Endothelial cell (in vitro differentiated cells): ENCODE results near the gene NPTN. TPM values are rescaled to one million over a fixed set of nuclear protein-coding genes. Genes with fewer than 3 reads are reported as not detected.

Experiments
- DNase-seq: peaks from one replicate; pipeline ENCODE4 v3.0.0; 2021; ENCODE audit warnings: low spot score
- H3K27ac Mint-ChIP-seq: one replicate; pipeline ENCODE4 v1.8.0; 2021; ENCODE audit warnings: mixed read lengths, inconsistent platforms; ENCODE audit not compliant: unreplicated experiment
- H3K27me3 Mint-ChIP-seq: one replicate; pipeline ENCODE4 v1.8.0; 2021; ENCODE audit warnings: mild to moderate bottlenecking, moderate library complexity, mixed read lengths, inconsistent platforms; ENCODE audit not compliant: unreplicated experiment
- H3K36me3 Mint-ChIP-seq: one replicate; pipeline ENCODE4 v1.8.0; 2021; ENCODE audit warnings: mild to moderate bottlenecking, low read depth, mixed read lengths, inconsistent platforms; ENCODE audit not compliant: unreplicated experiment
- H3K4me1 Mint-ChIP-seq: one replicate; pipeline ENCODE4 v1.8.0; 2021; ENCODE audit warnings: mild to moderate bottlenecking, mixed read lengths, inconsistent platforms; ENCODE audit not compliant: unreplicated experiment
- H3K4me3 Mint-ChIP-seq: one replicate; pipeline ENCODE4 v1.8.0; 2021; ENCODE audit warnings: mild to moderate bottlenecking, mixed read lengths, inconsistent platforms; ENCODE audit not compliant: unreplicated experiment
- H3K9me3 Mint-ChIP-seq: one replicate; pipeline ENCODE4 v1.8.0; 2021; ENCODE audit warnings: mixed read lengths, inconsistent platforms; ENCODE audit not compliant: unreplicated experiment
- total RNA-seq: library from RNA; stranded (reverse); fragmentation: NEBNext Ultra II Directional; extraction: Animal tissue kit (Norgen Biotek cat#: 25700); gene quantifications from one replicate; pipeline ENCODE4 v1.2.1, GENCODE V29; 2021; ENCODE audit not compliant: unreplicated experiment
- TF ChIP-seq, protein P1 (sequence below): fragments of 200-600 bp; sonication (generic); IDR thresholded peaks from one replicate; pipeline ENCODE4 v1.5.0; 2021; ENCODE audit warnings: antibody characterized with exemption; ENCODE audit not compliant: unreplicated experiment

Gene NPTN
- total RNA-seq, 1 donor from 2014 or later: 223 TPM

DNA sequence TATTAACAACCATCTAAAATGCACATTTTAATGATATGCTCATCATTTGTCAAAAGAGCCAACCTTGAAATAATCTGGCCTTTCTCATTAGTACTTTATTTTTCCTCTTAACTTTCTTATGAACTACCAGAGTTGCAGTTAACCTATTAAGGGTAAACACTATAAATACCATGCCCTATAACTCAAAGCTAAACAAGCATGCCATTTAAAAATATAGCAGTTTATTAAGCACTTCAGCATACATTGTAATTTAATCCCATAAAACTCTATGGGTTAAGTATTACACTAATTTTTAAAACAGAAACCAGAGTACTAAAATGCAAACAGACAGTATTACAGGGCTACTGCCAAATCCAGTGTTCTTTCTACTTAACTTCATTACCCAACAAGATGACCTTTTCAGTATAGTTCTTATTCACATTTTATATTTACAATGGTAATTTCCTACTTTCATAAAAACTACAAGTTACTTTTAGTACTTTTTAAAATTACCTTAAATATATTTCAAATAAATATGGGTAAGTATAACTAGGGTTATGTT, 11.8 kb downstream of the NPTN start:
- Mint-ChIP-seq H3K27me3 (peaks cover 1% of the 10 kb centered on the region), H3K36me3 (no peaks in the 10 kb centered on the region), H3K4me1 (peaks cover 44% of the 10 kb centered on the region), H3K4me3 (no peak overlapping the region), H3K27ac (peak overlapping the region; percentile 2), H3K9me3 (no peaks in the 10 kb centered on the region)
- DNase-seq: no peak
- TF ChIP-seq, protein P1, sequence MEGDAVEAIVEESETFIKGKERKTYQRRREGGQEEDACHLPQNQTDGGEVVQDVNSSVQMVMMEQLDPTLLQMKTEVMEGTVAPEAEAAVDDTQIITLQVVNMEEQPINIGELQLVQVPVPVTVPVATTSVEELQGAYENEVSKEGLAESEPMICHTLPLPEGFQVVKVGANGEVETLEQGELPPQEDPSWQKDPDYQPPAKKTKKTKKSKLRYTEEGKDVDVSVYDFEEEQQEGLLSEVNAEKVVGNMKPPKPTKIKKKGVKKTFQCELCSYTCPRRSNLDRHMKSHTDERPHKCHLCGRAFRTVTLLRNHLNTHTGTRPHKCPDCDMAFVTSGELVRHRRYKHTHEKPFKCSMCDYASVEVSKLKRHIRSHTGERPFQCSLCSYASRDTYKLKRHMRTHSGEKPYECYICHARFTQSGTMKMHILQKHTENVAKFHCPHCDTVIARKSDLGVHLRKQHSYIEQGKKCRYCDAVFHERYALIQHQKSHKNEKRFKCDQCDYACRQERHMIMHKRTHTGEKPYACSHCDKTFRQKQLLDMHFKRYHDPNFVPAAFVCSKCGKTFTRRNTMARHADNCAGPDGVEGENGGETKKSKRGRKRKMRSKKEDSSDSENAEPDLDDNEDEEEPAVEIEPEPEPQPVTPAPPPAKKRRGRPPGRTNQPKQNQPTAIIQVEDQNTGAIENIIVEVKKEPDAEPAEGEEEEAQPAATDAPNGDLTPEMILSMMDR: no peak

DNA sequence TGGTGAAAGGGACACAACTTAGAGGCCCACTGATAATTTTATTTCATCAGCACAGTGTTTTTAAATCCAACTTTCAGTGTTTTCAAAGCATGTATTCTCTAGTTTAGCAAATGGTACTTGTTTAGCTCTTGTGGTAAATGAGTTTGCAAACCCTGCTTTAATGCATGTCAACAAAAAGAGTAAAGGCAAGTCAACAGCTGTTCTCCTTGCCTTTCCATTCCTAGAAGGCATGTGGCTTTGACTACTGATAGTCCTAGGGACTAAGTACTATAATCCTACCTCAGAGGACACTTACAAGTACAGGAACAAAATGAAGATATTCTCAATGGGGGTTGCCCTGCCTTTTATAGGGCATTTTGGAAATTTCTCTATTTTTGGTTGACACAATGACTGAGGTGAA, 13.1 kb downstream of the NPTN start:
- TF ChIP-seq, protein P1: no peak
- H3K27ac Mint-ChIP-seq: no peak overlapping the region
- peaks cover 1% of the 10 kb centered on the region for H3K27me3 Mint-ChIP-seq
- peaks cover 47% of the 10 kb centered on the region for H3K4me1 Mint-ChIP-seq
- no peak for DNase-seq
- no peaks in the 10 kb centered on the region for H3K36me3 Mint-ChIP-seq
- H3K4me3 Mint-ChIP-seq: no peak overlapping the region
- no peaks in the 10 kb centered on the region for H3K9me3 Mint-ChIP-seq

DNA sequence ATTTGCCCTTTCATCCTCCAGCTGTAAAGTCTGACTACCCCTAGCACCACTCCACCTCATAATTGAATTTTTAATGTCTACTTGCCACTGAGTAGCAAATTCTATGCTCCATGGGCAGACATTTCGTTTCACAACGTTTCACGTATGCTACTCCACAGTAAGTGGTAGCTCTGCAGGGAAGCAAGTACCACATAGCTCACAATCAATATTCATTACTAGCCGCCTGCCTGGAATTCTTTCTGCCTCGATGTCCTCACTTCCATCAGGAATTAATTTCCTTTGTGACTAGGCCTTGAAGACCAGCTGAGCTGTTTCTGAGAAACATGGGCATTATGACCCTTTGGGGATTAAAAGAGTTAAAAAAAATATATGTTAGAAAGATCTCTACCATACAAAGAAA, 15.3 kb downstream of the NPTN start:
- DNase-seq: no peak
- Mint-ChIP-seq H3K4me3 (no peak overlapping the region), H3K4me1 (peaks cover 37% of the 10 kb centered on the region), H3K27ac (no peak overlapping the region), H3K36me3 (no peaks in the 10 kb centered on the region), H3K9me3 (no peaks in the 10 kb centered on the region), H3K27me3 (peaks cover 1% of the 10 kb centered on the region)
- TF ChIP-seq, protein P1: no peak

DNA sequence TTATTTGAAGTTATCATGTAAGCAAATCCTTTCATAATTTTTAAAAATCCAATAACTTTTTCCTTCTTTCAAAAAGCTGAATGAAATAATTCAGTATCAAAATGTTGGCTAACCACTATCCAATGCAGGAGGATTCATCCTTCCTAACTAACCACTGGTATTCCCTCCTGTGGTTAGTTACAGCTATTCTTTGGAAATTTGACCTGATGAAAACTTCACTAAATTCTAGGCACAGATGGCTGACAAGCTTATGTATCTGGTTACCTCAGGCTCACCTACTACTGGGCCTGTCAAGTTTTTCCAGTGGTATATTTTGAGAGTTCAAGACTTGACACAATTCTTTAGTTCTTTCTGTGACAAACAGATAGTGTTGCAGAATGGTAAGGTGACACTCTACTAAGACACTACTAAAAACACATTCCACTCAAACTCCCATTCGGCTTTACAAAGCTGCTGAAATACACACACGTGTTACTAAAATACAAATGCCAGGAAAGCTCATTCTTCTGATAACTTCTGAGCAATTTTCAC, 15.8 kb downstream of the NPTN start:
- peaks cover 37% of the 10 kb centered on the region for H3K4me1 Mint-ChIP-seq
- H3K27ac Mint-ChIP-seq: no peak overlapping the region
- H3K36me3 Mint-ChIP-seq: no peaks in the 10 kb centered on the region
- H3K27me3 Mint-ChIP-seq: peaks cover 1% of the 10 kb centered on the region
- no peak overlapping the region for H3K4me3 Mint-ChIP-seq
- no peaks in the 10 kb centered on the region for H3K9me3 Mint-ChIP-seq
- TF ChIP-seq, protein P1: no peak
- DNase-seq: no peak

DNA sequence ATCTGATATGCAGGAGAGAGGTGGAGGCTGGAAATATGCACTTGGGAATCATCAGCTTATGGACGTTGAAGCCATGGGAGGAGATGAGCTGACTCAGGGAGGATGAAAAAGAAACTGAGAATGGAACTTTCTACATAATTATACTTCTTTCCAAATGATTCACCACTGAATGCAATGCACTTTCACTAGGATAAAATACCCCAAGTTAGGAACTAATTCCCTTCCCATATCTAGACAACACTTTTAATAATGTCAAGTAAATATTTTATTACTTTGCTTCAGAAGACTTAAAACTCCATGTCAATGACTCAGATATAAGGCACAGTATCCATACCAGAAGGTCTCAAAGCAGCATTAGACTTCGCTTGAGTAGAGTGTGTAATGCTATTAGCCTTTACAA, 24.2 kb downstream of the NPTN start:
- H3K36me3 Mint-ChIP-seq: no peaks in the 10 kb centered on the region
- no peak overlapping the region for H3K4me3 Mint-ChIP-seq
- TF ChIP-seq, protein P1: no peak
- no peak overlapping the region for H3K27ac Mint-ChIP-seq
- no peaks in the 10 kb centered on the region for H3K9me3 Mint-ChIP-seq
- H3K4me1 Mint-ChIP-seq: peaks cover 46% of the 10 kb centered on the region
- peaks cover 2% of the 10 kb centered on the region for H3K27me3 Mint-ChIP-seq
- no peak for DNase-seq
